ENCODE data around the gene MAST4. TPM values are rescaled to one million over a fixed set of nuclear protein-coding genes. Genes with fewer than 3 reads are reported as not detected.

The MAST4 gene
- total and polyA plus RNA-seq, 2 of the 8 experiments (the other 6 are each of a cell fraction or from before 2014, with no cell fraction given) = 1.5 to 2.6 TPM

DNA sequence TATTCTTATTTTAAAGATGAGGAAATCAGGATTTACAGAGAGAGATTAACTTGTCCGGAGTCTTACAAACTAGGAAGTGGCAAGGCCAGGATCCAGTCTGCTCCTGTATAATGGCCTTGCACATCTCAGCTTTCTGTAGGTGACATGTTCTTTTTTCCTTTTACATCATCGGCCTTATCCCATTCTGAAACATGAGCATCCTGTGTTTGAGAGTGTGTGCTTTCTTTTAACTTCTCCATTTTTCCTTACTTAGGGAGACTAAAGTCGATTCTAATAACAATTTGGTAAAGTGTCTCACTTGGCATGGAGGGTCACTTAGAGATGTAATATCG, 385.8 kb downstream of the MAST4 start:
- no peak overlapping the region for H4K5ac ChIP-seq (ENCODE audit: insufficient read length, low read depth, low read length)
- 94% methylated on average over 4 of the region's 4 CpGs; no CpG with 5 or more reads in 1 of the 2 experiments for WGBS, 2 experiments (ENCODE audit: extremely low coverage in 1 of 2, insufficient coverage in 1 of 2, insufficient read length in 1 of 2, insufficient replicate concordance in 2 of 2, low coverage in 1 of 2, low lambda C conversion rate in 2 of 2, missing lambda C conversion rate in 1 of 2)
- H2BK15ac ChIP-seq (ENCODE audit: low read length) = no peak overlapping the region
- no peak for DNase-seq (ENCODE audit: low read depth in 1 of 2, low spot score in 2 of 2)
- no peaks in the 10 kb centered on the region for H3K23me2 ChIP-seq (ENCODE audit: low read depth, low read length)
- H3K9ac ChIP-seq (replicated peaks in 1 of 4; ENCODE audit: extremely low read depth in 1 of 4, low read depth in 3 of 4, low read length in 3 of 4) = no peak overlapping the region
- H3K79me1 ChIP-seq (ENCODE audit: low read depth, low read length) = no peaks in the 10 kb centered on the region
- no peaks in the 10 kb centered on the region for H3K4me1 ChIP-seq (replicated peaks in 1 of 4; ENCODE audit: control insufficient read depth in 3 of 4, insufficient read depth in 4 of 4, low read length in 3 of 4)
- no peak overlapping the region for H3K14ac ChIP-seq (ENCODE audit: insufficient read length)
- H3K4me2 ChIP-seq (ENCODE audit: insufficient read depth in 1 of 2, low read depth in 2 of 2, low read length in 2 of 2) = no peak overlapping the region
- ChIA-PET POLR2A (ENCODE audit: partially characterized antibody) (no interaction called here), CTCF (ENCODE audit: partially characterized antibody) (interaction anchor here (2.2 kb wide), 1 partner anchor 168 kb away, joined by 9 read pairs; no protein-coding TSS in a partner anchor)
- H3K4me3 ChIP-seq (ENCODE audit: extremely low read depth in 1 of 4, insufficient read depth in 2 of 4, low read depth in 3 of 4, low read length in 4 of 4) = no peak overlapping the region
- H4K20me1 ChIP-seq (replicated peaks in 1 of 2; ENCODE audit: control insufficient read depth in 1 of 2, insufficient read depth in 2 of 2, low read length in 2 of 2) = no peaks in the 10 kb centered on the region
- H2BK120ac ChIP-seq (replicated peaks; ENCODE audit: low read depth, low read length) = no peak overlapping the region
- no peak overlapping the region for H4K8ac ChIP-seq (ENCODE audit: extremely low read depth, insufficient read depth, low read length)
- H2BK12ac ChIP-seq (ENCODE audit: low read depth, low read length) = no peak overlapping the region
- no peak overlapping the region for H3K18ac ChIP-seq (ENCODE audit: extremely low read depth, low read length)
- H3K27me3 ChIP-seq (replicated peaks in 1 of 4; ENCODE audit: control insufficient read depth in 3 of 4, extremely low read depth in 1 of 4, insufficient read depth in 3 of 4, low read length in 3 of 4) = no peaks in the 10 kb centered on the region
- H3K36me3 ChIP-seq (ENCODE audit: control insufficient read depth in 2 of 4, insufficient read depth in 4 of 4, low read length in 3 of 4) = no peaks in the 10 kb centered on the region
- no peaks in the 10 kb centered on the region for H3K9me3 ChIP-seq (ENCODE audit: insufficient read depth in 2 of 2, low read depth in 1 of 2, low read length in 1 of 2)
- no peak overlapping the region for H3K23ac ChIP-seq (ENCODE audit: insufficient read length)
- no peak overlapping the region for H2AK5ac ChIP-seq (ENCODE audit: low read depth, low read length)
- no peak overlapping the region for H4K91ac ChIP-seq (replicated peaks; ENCODE audit: insufficient read length, low read length)
- no peak overlapping the region for H2AFZ ChIP-seq (ENCODE audit: low read length)
- H3K4ac ChIP-seq (replicated peaks; ENCODE audit: insufficient read length, low read depth, low read length) = no peak overlapping the region
- FAIRE-seq = peak; percentile 36
- no peak overlapping the region for H2BK20ac ChIP-seq (ENCODE audit: low read length)
- no peaks in the 10 kb centered on the region for H3K79me2 ChIP-seq (ENCODE audit: control insufficient read depth in 1 of 2, insufficient read depth in 2 of 2, low read length in 2 of 2)
- no peak overlapping the region for H3K27ac ChIP-seq (ENCODE audit: low read depth, low read length)
- H3K56ac ChIP-seq (replicated peaks; ENCODE audit: insufficient read length, low read depth, low read length) = no peak overlapping the region
- no peak overlapping the region for H2BK5ac ChIP-seq (ENCODE audit: low read depth, low read length)
- no peak for TF ChIP-seq POLR2AphosphoS5 (IDR thresholded peaks at IDR 0.05; ENCODE audit: low read depth, low read length)
- TF ChIP-seq BCL11A (IDR thresholded peaks at IDR 0.05; ENCODE audit: low read depth in 2 of 2, low read length in 2 of 2) = no peak
- TF ChIP-seq RBBP5 (IDR thresholded peaks at IDR 0.05; ENCODE audit: borderline replicate concordance, low read depth, low read length) = no peak
- no peak for TF ChIP-seq TAF1 (IDR thresholded peaks at IDR 0.05; ENCODE audit: low read depth, low read length)
- TF ChIP-seq HDAC2 (IDR thresholded peaks at IDR 0.05; ENCODE audit: borderline replicate concordance in 1 of 2, low read depth in 2 of 2, low read length in 2 of 2) = no peak
- no peak for TF ChIP-seq EZH2 (IDR thresholded peaks at IDR 0.05; ENCODE audit: low read depth, low read length, severe bottlenecking)
- TF ChIP-seq RNF2 (IDR thresholded peaks at IDR 0.05; ENCODE audit: borderline replicate concordance, low read depth, low read length, missing control alignments, poor library complexity, severe bottlenecking) = no peak
- no peak for TF ChIP-seq SUZ12 (IDR thresholded peaks at IDR 0.05; ENCODE audit: low read length)
- TF ChIP-seq CBX5 (IDR thresholded peaks at IDR 0.05; ENCODE audit: low read depth, low read length) = no peak
- TF ChIP-seq RXRA (IDR thresholded peaks at IDR 0.05; ENCODE audit: insufficient read depth, low read depth, low read length) = no peak
- TF ChIP-seq ATF3 (IDR thresholded peaks at IDR 0.05; ENCODE audit: insufficient read depth, low read depth, low read length) = no peak
- no peak for TF ChIP-seq TAF7 (optimal IDR thresholded peaks at IDR 0.05; ENCODE audit: borderline replicate concordance, low read depth, low read length)
- TF ChIP-seq MAFK (IDR thresholded peaks at IDR 0.05; ENCODE audit: low read depth, low read length) = no peak

Measured in H1 (cell line).